ENCODE measurements around the gene NCR3LG1. TPM values are rescaled to one million over a fixed set of nuclear protein-coding genes. Genes with fewer than 3 reads are reported as not detected.

Gene NCR3LG1
- total and polyA plus RNA-seq, 2 donors from 2014 or later = 0.71 to 4.5 TPM

- Histone ChIP-seq H3K9ac (ENCODE audit: low read length in 3 of 3) (no peak overlapping the region), H3K4me3 (ENCODE audit: low read length in 3 of 3) (no peak overlapping the region), H3K36me3 (ENCODE audit: control insufficient read depth in 2 of 3, insufficient read depth in 3 of 3, low read length in 3 of 3) (peaks cover 0 to 4% (median 0%) of the 10 kb centered on the region in 3 donors), H3K27me3 (ENCODE audit: control insufficient read depth, insufficient read depth, low read length) (no peaks in the 10 kb centered on the region), H3K27ac (ENCODE audit: low read depth in 2 of 2, low read length in 2 of 2) (no peak overlapping the region), H3K4me1 (ENCODE audit: control insufficient read depth in 2 of 3, insufficient read depth in 2 of 3, low read depth in 1 of 3, low read length in 3 of 3) (no peaks in the 10 kb centered on the region), H3K9me3 (ENCODE audit: control insufficient read depth in 2 of 3, insufficient read depth in 1 of 3, low read length in 3 of 3) (no peaks in the 10 kb centered on the region)
- no peak for TF ChIP-seq CTCF (IDR thresholded peaks at IDR 0.05; ENCODE audit: borderline replicate concordance, extremely low read depth, insufficient read depth)
- no peak for DNase-seq
- FAIRE-seq = no peak
- intact Hi-C loops (cut with DNase I) = no loop called here
Observed at GRCh38 chr11:17333799-17334586, 17.6 kb upstream of the NCR3LG1 start.

GRCh38 chr11:17343257-17343656 is 8.3 kb upstream of the NCR3LG1 start:
- Histone ChIP-seq H3K4me1 (ENCODE audit: control insufficient read depth in 2 of 3, insufficient read depth in 2 of 3, low read depth in 1 of 3, low read length in 3 of 3) (no peaks in the 10 kb centered on the region), H3K9ac (ENCODE audit: low read length in 3 of 3) (no peak overlapping the region), H3K9me3 (ENCODE audit: control insufficient read depth in 2 of 3, insufficient read depth in 1 of 3, low read length in 3 of 3) (no peaks in the 10 kb centered on the region), H3K4me3 (ENCODE audit: low read length in 3 of 3) (no peak overlapping the region), H3K27me3 (ENCODE audit: control insufficient read depth, insufficient read depth, low read length) (no peaks in the 10 kb centered on the region), H3K36me3 (ENCODE audit: control insufficient read depth in 2 of 3, insufficient read depth in 3 of 3, low read length in 3 of 3) (no peaks in the 10 kb centered on the region), H3K27ac (ENCODE audit: low read depth in 2 of 2, low read length in 2 of 2) (no peak overlapping the region)
- no peak for TF ChIP-seq CTCF (IDR thresholded peaks at IDR 0.05; ENCODE audit: borderline replicate concordance, extremely low read depth, insufficient read depth)
- FAIRE-seq (no peak), DNase-seq (no peak)
- intact Hi-C loops (cut with DNase I) = no loop called here

DNA sequence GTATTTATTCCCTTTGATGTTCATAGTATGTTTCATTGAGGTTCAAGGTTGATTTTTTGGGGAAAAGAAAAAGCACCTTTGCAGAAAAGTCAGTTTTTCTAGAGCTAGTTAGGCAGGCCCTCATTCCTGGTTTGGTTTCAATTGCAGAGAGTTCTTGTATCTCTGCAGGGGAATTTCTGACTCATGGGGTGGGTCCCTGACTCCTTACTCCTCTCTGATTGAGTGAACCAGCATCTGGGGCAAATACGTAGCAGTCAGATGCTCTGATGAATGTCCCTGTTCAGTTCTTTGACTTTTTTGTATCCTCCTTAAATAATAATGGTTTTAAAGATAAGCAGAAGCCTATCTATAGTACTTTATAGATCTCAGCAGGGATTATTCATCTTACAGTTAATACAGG is 7.7 kb upstream of the NCR3LG1 start:
- Histone ChIP-seq H3K27me3 (ENCODE audit: control insufficient read depth, insufficient read depth, low read length) (no peaks in the 10 kb centered on the region), H3K4me3 (ENCODE audit: low read length in 3 of 3) (no peak overlapping the region), H3K27ac (ENCODE audit: low read depth in 2 of 2, low read length in 2 of 2) (no peak overlapping the region), H3K9ac (ENCODE audit: low read length in 3 of 3) (no peak overlapping the region), H3K9me3 (ENCODE audit: control insufficient read depth in 2 of 3, insufficient read depth in 1 of 3, low read length in 3 of 3) (no peaks in the 10 kb centered on the region), H3K36me3 (ENCODE audit: control insufficient read depth in 2 of 3, insufficient read depth in 3 of 3, low read length in 3 of 3) (no peaks in the 10 kb centered on the region), H3K4me1 (ENCODE audit: control insufficient read depth in 2 of 3, insufficient read depth in 2 of 3, low read depth in 1 of 3, low read length in 3 of 3) (no peaks in the 10 kb centered on the region)
- intact Hi-C loops (cut with DNase I) = no loop called here
- FAIRE-seq (no peak), DNase-seq (no peak)
- no peak for TF ChIP-seq CTCF (IDR thresholded peaks at IDR 0.05; ENCODE audit: borderline replicate concordance, extremely low read depth, insufficient read depth)
